ENCODE data around the gene TBP.
"Not testable (repeated sequence)": the region's sequence is repeated elsewhere in the genome, so short reads cannot be mapped to it uniquely, and the experiment has no call there.

Gene TBP

GRCh38 chr6:170554013-170554795, at the start of gene TBP:
TSS of gene TBP (plus strand) at chr6:170554369. CDS start at chr6:170557030, 2,661 bp downstream.
- DNase-seq (ENCODE audit: low read depth, low spot score) = peak; percentile 96

- no peak for DNase-seq (ENCODE audit: low read depth, low spot score)
Observed at GRCh38 chr6:170504479-170504878, 49.7 kb upstream of the TBP start.

- DNase-seq (ENCODE audit: low read depth, low spot score) = no peak
Observed at GRCh38 chr6:170505306-170505705, 48.9 kb upstream of the TBP start.

GRCh38 chr6:170506446-170506845, 47.7 kb upstream of the TBP start:
- DNase-seq (ENCODE audit: low read depth, low spot score) = no peak

GRCh38 chr6:170507728-170508127, 46.4 kb upstream of the TBP start:
- DNase-seq (ENCODE audit: low read depth, low spot score) = not testable (repeated sequence)

GRCh38 chr6:170508275-170508674, 45.9 kb upstream of the TBP start:
- not testable (repeated sequence) for DNase-seq (ENCODE audit: low read depth, low spot score)

- DNase-seq (ENCODE audit: low read depth, low spot score) = not testable (repeated sequence)
Observed at GRCh38 chr6:170508892-170509722, 45.1 kb upstream of the TBP start.

- DNase-seq (ENCODE audit: low read depth, low spot score) = no peak
Observed at GRCh38 chr6:170509723-170510018, 44.5 kb upstream of the TBP start.

- no peak for DNase-seq (ENCODE audit: low read depth, low spot score)
Observed at GRCh38 chr6:170510631-170511030, 43.5 kb upstream of the TBP start.

GRCh38 chr6:170512249-170512648, 41.9 kb upstream of the TBP start:
- DNase-seq (ENCODE audit: low read depth, low spot score) = no peak

- DNase-seq (ENCODE audit: low read depth, low spot score) = no peak
Observed at GRCh38 chr6:170514908-170515307, 39.3 kb upstream of the TBP start.

- DNase-seq (ENCODE audit: low read depth, low spot score) = peak; percentile 23
Observed at GRCh38 chr6:170516783-170517616, 37.2 kb upstream of the TBP start.

GRCh38 chr6:170522565-170523183, 31.5 kb upstream of the TBP start:
- no peak for DNase-seq (ENCODE audit: low read depth, low spot score)

GRCh38 chr6:170523256-170524171, 30.7 kb upstream of the TBP start:
- no peak for DNase-seq (ENCODE audit: low read depth, low spot score)

GRCh38 chr6:170524172-170524502, 30.0 kb upstream of the TBP start:
- no peak for DNase-seq (ENCODE audit: low read depth, low spot score)

GRCh38 chr6:170525795-170526194, 28.4 kb upstream of the TBP start:
- DNase-seq (ENCODE audit: low read depth, low spot score) = no peak

GRCh38 chr6:170527995-170528394, 26.2 kb upstream of the TBP start:
- DNase-seq (ENCODE audit: low read depth, low spot score) = not testable (repeated sequence)

- peak; percentile 56 for DNase-seq (ENCODE audit: low read depth, low spot score)
Observed at GRCh38 chr6:170529839-170530469, 24.2 kb upstream of the TBP start.

- no peak for DNase-seq (ENCODE audit: low read depth, low spot score)
Observed at GRCh38 chr6:170532867-170533488, 21.2 kb upstream of the TBP start.

GRCh38 chr6:170533792-170534191, 20.4 kb upstream of the TBP start:
- DNase-seq (ENCODE audit: low read depth, low spot score) = no peak

Measured in smooth muscle cell of the brain vasculature (primary cell).